Measurements from ENCODE around the gene NELFA. TPM values are rescaled to one million over a fixed set of nuclear protein-coding genes. Genes with fewer than 3 reads are reported as not detected.
A peak's percentile ranks its signal among the peaks of the same experiment; 100 is the strongest.

The NELFA gene
- total RNA-seq (45.9 and 71.4 TPM in 2 replicates), polyA plus RNA-seq (54.4 and 69.0 TPM in 2 replicates)

GRCh38 chr4:2008921-2009650, at the start of gene NELFA:
TSS of gene NELFA (minus strand) at chr4:2008974. CDS start at chr4:2008959, 15 bp downstream.
- Histone ChIP-seq H3K4me1 (ENCODE audit: low read depth) (peaks cover 7% of the 10 kb centered on the region), H3K27me3 (no peaks in the 10 kb centered on the region), H3K9me3 (ENCODE audit: low read depth) (no peaks in the 10 kb centered on the region), H3K36me3 (no peaks in the 10 kb centered on the region), H3K27ac (peak within 1 kb of the TSS; percentile 100), H3K4me3 (peak within 1 kb of the TSS; percentile 87)
- TF ChIP-seq CTCF (IDR thresholded peaks at IDR 0.05; ENCODE audit: low read depth, low read length) = peak; percentile 32
- peak; percentile 95 to 98 for DNase-seq (ENCODE audit: low read depth in 1 of 2, low spot score in 1 of 2)

- Histone ChIP-seq H3K27me3 (peaks cover 33% of the 10 kb centered on the region), H3K4me3 (no peak overlapping the region), H3K27ac (no peak overlapping the region), H3K4me1 (ENCODE audit: low read depth) (peaks cover 4% of the 10 kb centered on the region), H3K36me3 (no peaks in the 10 kb centered on the region), H3K9me3 (ENCODE audit: low read depth) (no peaks in the 10 kb centered on the region)
- DNase-seq (ENCODE audit: low read depth in 1 of 2, low spot score in 1 of 2) = no peak
- no peak for TF ChIP-seq CTCF (IDR thresholded peaks at IDR 0.05; ENCODE audit: low read depth, low read length)
Measured at GRCh38 chr4:2057382-2058065, 48.8 kb upstream of the NELFA start.

- Histone ChIP-seq H3K27ac (no peak overlapping the region), H3K4me1 (ENCODE audit: low read depth) (no peaks in the 10 kb centered on the region), H3K36me3 (no peaks in the 10 kb centered on the region), H3K9me3 (ENCODE audit: low read depth) (no peaks in the 10 kb centered on the region), H3K4me3 (no peak overlapping the region), H3K27me3 (peaks cover 30% of the 10 kb centered on the region)
- TF ChIP-seq CTCF (IDR thresholded peaks at IDR 0.05; ENCODE audit: low read depth, low read length) = no peak
- no peak for DNase-seq (ENCODE audit: low read depth in 1 of 2, low spot score in 1 of 2)
Measured at GRCh38 chr4:2054217-2054616, 45.4 kb upstream of the NELFA start.

GRCh38 chr4:2051086-2051485, 42.3 kb upstream of the NELFA start:
- no peaks in the 10 kb centered on the region for H3K4me1 ChIP-seq (ENCODE audit: low read depth)
- no peak overlapping the region for H3K27ac ChIP-seq
- no peak for DNase-seq (ENCODE audit: low read depth in 1 of 2, low spot score in 1 of 2)
- H3K9me3 ChIP-seq (ENCODE audit: low read depth) = no peaks in the 10 kb centered on the region
- peaks cover 9% of the 10 kb centered on the region for H3K27me3 ChIP-seq
- H3K36me3 ChIP-seq = no peaks in the 10 kb centered on the region
- TF ChIP-seq CTCF (IDR thresholded peaks at IDR 0.05; ENCODE audit: low read depth, low read length) = no peak
- H3K4me3 ChIP-seq = no peak overlapping the region

- H3K9me3 ChIP-seq (ENCODE audit: low read depth) = no peaks in the 10 kb centered on the region
- H3K36me3 ChIP-seq = no peaks in the 10 kb centered on the region
- no peaks in the 10 kb centered on the region for H3K27me3 ChIP-seq
- no peak for DNase-seq (ENCODE audit: low read depth in 1 of 2, low spot score in 1 of 2)
- no peak overlapping the region for H3K4me3 ChIP-seq
- no peak overlapping the region for H3K27ac ChIP-seq
- TF ChIP-seq CTCF (IDR thresholded peaks at IDR 0.05; ENCODE audit: low read depth, low read length) = no peak
- H3K4me1 ChIP-seq (ENCODE audit: low read depth) = no peaks in the 10 kb centered on the region
Measured at GRCh38 chr4:2049811-2050210, 41.0 kb upstream of the NELFA start.
